ENCODE data around the gene DVL2. TPM values are rescaled to one million over a fixed set of nuclear protein-coding genes. Genes with fewer than 3 reads are reported as not detected.

The DVL2 gene
- total RNA-seq, 4 donors from 2014 or later: 53.2 to 78.1 (median 55.5) TPM

DNA sequence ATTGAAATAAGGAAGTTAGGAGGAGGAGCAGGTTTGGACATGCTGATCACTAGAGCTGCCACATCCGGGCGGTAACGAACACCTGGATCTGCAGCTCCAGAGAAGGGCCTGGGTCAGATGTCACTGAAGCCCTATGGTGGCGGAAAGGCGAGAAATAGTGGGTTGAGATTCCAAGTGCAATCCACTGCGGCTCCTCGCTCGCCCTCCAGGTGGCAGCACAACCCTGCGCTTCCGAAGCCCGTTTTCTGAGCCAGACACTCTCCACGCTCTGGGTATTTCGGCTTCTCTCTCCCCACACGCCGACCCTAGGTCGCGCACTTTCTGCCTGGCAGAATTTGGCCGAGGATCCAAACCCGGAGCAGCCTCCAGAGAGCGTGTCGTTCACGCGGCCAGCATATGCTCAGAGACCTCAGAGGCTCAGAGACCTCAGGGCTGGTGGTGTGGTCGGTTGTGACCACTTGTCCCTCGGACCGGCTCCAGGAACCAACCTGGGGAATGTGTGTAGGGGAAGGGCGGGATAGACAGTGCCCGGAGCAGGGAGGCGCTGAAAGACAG is 46.3 kb upstream of the DVL2 start:
- Histone ChIP-seq H3K27ac (peak overlapping the region; percentile 73), H3K9me3 (no peaks in the 10 kb centered on the region), H3K4me3 (peak overlapping the region; percentile 53), H3K27me3 (peaks cover 3% of the 10 kb centered on the region), H3K36me3 (no peaks in the 10 kb centered on the region), H3K4me1 (peaks cover 34% of the 10 kb centered on the region)
- DNase-seq (ENCODE audit: low spot score in 2 of 2): peak; percentile 87 to 93
- TF ChIP-seq EP300 (IDR thresholded peaks at IDR 0.05) (no peak), POLR2AphosphoS5 (IDR thresholded peaks at IDR 0.05) (no peak)
- TF ChIP-seq, protein P1, sequence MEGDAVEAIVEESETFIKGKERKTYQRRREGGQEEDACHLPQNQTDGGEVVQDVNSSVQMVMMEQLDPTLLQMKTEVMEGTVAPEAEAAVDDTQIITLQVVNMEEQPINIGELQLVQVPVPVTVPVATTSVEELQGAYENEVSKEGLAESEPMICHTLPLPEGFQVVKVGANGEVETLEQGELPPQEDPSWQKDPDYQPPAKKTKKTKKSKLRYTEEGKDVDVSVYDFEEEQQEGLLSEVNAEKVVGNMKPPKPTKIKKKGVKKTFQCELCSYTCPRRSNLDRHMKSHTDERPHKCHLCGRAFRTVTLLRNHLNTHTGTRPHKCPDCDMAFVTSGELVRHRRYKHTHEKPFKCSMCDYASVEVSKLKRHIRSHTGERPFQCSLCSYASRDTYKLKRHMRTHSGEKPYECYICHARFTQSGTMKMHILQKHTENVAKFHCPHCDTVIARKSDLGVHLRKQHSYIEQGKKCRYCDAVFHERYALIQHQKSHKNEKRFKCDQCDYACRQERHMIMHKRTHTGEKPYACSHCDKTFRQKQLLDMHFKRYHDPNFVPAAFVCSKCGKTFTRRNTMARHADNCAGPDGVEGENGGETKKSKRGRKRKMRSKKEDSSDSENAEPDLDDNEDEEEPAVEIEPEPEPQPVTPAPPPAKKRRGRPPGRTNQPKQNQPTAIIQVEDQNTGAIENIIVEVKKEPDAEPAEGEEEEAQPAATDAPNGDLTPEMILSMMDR (IDR thresholded peaks at IDR 0.05): peak; percentile 85 to 95
- WGBS: 3% methylated on average over 10 of the region's 29 CpGs

DNA sequence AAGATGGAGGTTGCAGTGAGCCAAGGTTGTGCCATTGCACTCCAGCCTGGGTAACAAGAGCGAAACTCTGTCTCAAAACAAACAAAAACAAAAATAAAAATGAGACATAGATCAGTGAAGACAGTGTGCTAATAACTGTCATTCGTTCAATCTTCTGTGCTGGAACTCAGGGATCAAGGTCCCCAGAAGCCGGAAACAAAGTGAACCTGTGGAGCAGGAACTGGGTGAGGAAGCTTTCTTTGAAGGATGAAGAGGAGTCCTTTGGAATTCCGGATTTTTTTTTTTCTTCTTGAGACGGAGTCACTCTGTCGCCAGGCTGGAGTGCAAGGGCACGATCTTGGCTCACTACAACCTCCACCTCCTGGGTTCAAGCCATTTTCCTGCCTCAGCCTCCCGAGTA is 45.1 kb upstream of the DVL2 start:
- no peaks in the 10 kb centered on the region for H3K9me3 ChIP-seq
- peaks cover 34% of the 10 kb centered on the region for H3K4me1 ChIP-seq
- peaks cover 3% of the 10 kb centered on the region for H3K27me3 ChIP-seq
- no peak overlapping the region for H3K27ac ChIP-seq
- no peak overlapping the region for H3K4me3 ChIP-seq
- no peaks in the 10 kb centered on the region for H3K36me3 ChIP-seq
- TF ChIP-seq EP300 (IDR thresholded peaks at IDR 0.05) (no peak), POLR2A (IDR thresholded peaks at IDR 0.05) (no peak), POLR2AphosphoS5 (IDR thresholded peaks at IDR 0.05) (no peak)
- TF ChIP-seq, protein P1 (IDR thresholded peaks at IDR 0.05): no peak
- DNase-seq (ENCODE audit: low spot score in 2 of 2): no peak
- 83% methylated on average over 8 of the region's 8 CpGs for WGBS

DNA sequence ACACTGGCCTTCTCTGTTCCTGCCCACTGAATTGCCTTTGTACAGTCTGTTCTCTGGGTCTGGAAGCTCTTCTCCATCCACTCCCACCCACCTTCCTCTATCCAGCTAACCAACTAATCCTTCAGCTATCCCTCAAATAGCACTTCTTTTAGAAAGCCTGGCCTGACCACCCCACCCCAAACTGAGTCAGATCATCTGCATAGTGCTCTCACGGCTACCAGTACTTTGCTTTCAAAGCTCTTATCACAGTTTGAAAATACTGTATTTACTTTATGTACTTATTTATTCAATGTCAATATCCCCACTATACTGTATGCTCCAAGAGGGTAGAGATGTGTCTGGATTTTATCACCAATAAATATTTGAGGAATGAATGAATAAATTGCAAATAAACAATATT is 32.5 kb upstream of the DVL2 start:
- no peak overlapping the region for H3K27ac ChIP-seq
- no peaks in the 10 kb centered on the region for H3K9me3 ChIP-seq
- H3K36me3 ChIP-seq: no peaks in the 10 kb centered on the region
- H3K4me1 ChIP-seq: peaks cover 19% of the 10 kb centered on the region
- H3K27me3 ChIP-seq: peaks cover 24% of the 10 kb centered on the region
- no peak for TF ChIP-seq POLR2AphosphoS5 (IDR thresholded peaks at IDR 0.05)
- TF ChIP-seq EP300 (IDR thresholded peaks at IDR 0.05): no peak
- TF ChIP-seq, protein P1 (IDR thresholded peaks at IDR 0.05): no peak
- TF ChIP-seq POLR2A (IDR thresholded peaks at IDR 0.05): no peak
- 72% methylated on average over 1 of the region's 1 CpG for WGBS
- no peak overlapping the region for H3K4me3 ChIP-seq
- no peak for DNase-seq (ENCODE audit: low spot score in 2 of 2)

DNA sequence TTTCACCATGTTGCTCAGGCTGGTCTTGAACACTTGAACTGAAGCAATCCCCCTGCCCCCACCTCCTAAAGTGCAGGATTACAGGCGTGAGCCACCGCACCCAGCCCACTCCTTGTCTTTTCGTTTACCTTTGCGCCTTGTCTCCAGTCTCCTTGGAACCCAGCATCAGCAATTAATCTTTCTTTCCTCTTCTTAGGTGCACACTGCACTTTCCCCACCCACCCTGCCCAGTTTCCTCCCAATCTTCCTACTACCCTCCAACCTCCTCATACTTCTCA is 29.4 kb upstream of the DVL2 start:
- Histone ChIP-seq H3K27ac (no peak overlapping the region), H3K4me1 (peaks cover 46% of the 10 kb centered on the region), H3K9me3 (no peaks in the 10 kb centered on the region), H3K27me3 (peaks cover 37% of the 10 kb centered on the region), H3K36me3 (peaks cover 9% of the 10 kb centered on the region), H3K4me3 (peak overlapping the region; percentile 52)
- no peak for DNase-seq (ENCODE audit: low spot score in 2 of 2)
- TF ChIP-seq POLR2AphosphoS5 (IDR thresholded peaks at IDR 0.05): no peak
- 59% methylated on average over 4 of the region's 4 CpGs for WGBS

DNA sequence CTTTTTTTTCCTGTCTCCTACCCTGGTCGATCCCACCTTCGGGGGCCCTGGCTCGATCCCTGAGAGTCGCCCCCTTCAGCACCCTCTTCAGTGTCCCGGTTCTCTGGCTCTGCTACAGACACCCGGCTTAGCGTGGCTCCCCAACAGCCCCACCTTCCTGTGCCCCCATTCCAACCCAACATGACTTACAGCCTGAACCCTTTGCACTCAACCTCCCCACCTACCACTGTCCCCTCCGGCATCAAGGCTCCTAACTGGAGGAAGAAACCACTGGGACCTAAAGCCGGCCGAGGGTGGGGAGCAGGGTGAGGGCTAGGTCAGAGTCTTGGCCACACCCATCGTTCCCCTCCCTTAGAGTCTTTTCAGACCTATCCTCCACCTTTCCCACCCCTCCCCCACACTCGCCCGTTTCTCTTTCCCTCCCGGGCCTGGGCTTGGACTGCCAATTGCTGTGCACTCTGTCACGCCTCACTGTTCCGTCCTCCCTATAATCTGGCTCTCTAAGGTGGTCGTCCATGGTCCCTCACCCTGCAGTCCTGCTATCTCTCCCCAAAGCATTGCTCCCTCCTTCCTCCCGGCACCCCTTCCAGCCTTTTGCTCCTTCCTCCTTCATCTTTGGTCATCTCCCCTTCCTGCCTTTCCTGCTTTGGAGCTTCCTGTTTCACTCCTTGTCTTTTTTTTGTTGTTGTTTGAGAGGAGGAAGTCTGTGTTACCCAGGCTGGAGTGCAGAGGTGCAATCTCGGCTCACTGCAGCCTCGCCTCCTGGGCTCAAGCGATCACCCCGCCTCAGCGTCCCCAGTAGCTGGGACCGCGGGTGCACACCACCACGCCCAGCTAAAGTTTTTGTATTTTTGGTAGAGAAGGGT is 28.9 kb upstream of the DVL2 start:
- Histone ChIP-seq H3K4me3 (peak overlapping the region; percentile 52), H3K36me3 (peaks cover 14% of the 10 kb centered on the region), H3K27ac (peak overlapping the region; percentile 60), H3K27me3 (peaks cover 37% of the 10 kb centered on the region), H3K9me3 (no peaks in the 10 kb centered on the region), H3K4me1 (peaks cover 47% of the 10 kb centered on the region)
- DNase-seq (ENCODE audit: low spot score in 2 of 2): no peak
- WGBS: 12% methylated on average over 26 of the region's 26 CpGs
- TF ChIP-seq, protein P1 (IDR thresholded peaks at IDR 0.05): no peak
- TF ChIP-seq POLR2A (IDR thresholded peaks at IDR 0.05) (no peak), POLR2AphosphoS5 (IDR thresholded peaks at IDR 0.05) (no peak), EP300 (IDR thresholded peaks at IDR 0.05) (no peak)

Measured in suprapubic skin (tissue), 4 donors.